Activated naive CD8-positive, alpha-beta T cell treated with anti-CD3 and anti-CD28 coated beads for 36 hours (primary cell): ENCODE results near the gene RRAS. TPM values are rescaled to one million over a fixed set of nuclear protein-coding genes. Genes with fewer than 3 reads are reported as not detected.
"Not testable (repeated sequence)": the region's sequence is repeated elsewhere in the genome, so short reads cannot be mapped to it uniquely, and the experiment has no call there.

ENCODE experiments used
- DNase-seq: peaks from one replicate; pipeline ENCODE4 v3.0.0; 2021
- H3K27ac Mint-ChIP-seq: one replicate; pipeline ENCODE4 v1.8.0; 2022; ENCODE audit warnings: mild to moderate bottlenecking, moderate library complexity, mixed read lengths
- H3K27me3 Mint-ChIP-seq: one replicate; pipeline ENCODE4 v1.8.0; 2022; ENCODE audit warnings: mild to moderate bottlenecking, mixed read lengths
- H3K36me3 Mint-ChIP-seq: one replicate; pipeline ENCODE4 v1.8.0; 2021; ENCODE audit warnings: mild to moderate bottlenecking, mixed read lengths
- H3K4me1 Mint-ChIP-seq: one replicate; pipeline ENCODE4 v1.8.0; 2021; ENCODE audit warnings: mixed read lengths
- H3K4me3 Mint-ChIP-seq: one replicate; pipeline ENCODE4 v1.8.0; 2022; ENCODE audit warnings: mild to moderate bottlenecking, moderate library complexity, mixed read lengths
- H3K9me3 Mint-ChIP-seq: one replicate; pipeline ENCODE4 v1.8.0; 2022; ENCODE audit warnings: mixed read lengths
- total RNA-seq, 2 experiments: library from RNA; stranded (reverse); gene quantifications; one replicate each; pipeline ENCODE4 v1.2.3, GENCODE V29; 2021

RRAS gene
- total RNA-seq, 2 experiments from 2014 or later: 4.4 to 5.0 TPM

DNA sequence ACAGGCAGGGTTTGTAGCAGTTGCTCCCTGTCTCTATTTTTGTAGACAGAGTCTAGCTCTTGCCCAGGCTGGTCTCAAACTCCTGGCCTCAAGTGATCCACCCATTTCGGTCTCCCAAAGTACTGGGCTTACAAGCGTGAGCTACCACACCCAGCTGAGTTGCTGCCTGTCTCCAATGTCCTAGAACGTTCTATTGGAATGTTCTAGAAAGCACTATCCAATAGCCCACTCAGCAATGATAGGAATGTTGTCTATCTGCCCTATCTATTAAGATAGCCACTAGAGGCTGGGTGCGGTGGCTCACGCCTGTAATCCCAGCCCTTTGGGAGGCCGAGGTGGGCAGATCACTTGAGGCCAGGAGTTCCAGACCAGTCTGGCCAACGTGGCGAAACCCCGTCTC is 6.7 kb downstream of the RRAS start:
- not testable (repeated sequence) for H3K4me1 Mint-ChIP-seq, H3K9me3 Mint-ChIP-seq, H3K36me3 Mint-ChIP-seq, H3K27ac Mint-ChIP-seq, DNase-seq, H3K27me3 Mint-ChIP-seq, H3K4me3 Mint-ChIP-seq

DNA sequence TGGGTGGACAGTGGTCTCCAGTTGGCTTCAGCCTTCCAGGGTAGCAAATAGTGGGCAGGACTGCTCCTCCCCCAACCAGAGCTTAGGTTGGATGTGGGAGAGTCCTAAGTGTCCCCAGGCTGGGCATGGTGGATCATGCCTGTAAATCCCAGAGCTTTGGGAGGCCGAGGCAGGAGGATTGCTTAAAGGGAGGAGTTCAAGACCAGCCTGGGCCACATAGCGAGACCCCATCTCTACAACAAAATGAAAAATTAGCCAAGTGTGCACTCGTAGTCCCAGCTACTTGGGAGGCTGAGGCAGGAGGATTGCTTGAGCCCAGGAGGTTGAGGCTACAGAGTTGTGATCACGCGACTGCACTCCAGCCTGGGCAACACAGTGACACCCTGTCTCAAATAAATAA is 7.4 kb downstream of the RRAS start:
- Mint-ChIP-seq H3K27me3 (no peaks in the 10 kb centered on the region), H3K36me3 (peaks cover 3% of the 10 kb centered on the region), H3K9me3 (no peaks in the 10 kb centered on the region), H3K27ac (no peak overlapping the region), H3K4me1 (peaks cover 1% of the 10 kb centered on the region), H3K4me3 (no peak overlapping the region)
- no peak for DNase-seq

DNA sequence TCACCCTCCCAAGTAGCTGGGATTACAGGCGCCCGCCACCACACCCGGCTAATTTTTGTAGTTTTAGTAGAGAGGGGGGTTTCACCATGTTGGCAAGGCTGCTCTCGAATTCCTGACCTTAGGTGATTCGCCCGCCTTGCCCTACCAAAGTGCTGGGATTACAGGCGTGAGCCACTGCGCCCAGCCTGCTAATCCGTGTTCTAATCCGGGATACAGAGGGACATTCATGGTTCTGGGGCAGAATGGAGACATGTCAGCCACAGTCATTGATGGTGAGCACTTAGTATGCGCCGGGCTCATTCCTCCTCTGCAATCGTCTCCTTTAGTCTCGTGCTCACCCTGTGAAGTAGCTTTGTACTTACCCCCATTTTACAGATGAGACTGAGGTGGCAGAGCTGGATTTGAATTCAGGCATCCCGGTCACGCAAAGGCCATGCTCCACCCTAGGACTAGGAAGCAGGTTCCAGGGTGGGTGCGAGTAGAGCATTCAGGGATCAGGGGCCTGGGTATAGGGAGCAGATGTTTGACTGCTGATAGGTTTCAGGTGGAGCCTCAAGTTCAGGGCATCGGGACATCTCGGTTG is 8.2 kb downstream of the RRAS start:
- H3K4me3 Mint-ChIP-seq: no peak overlapping the region
- DNase-seq: no peak
- H3K27ac Mint-ChIP-seq: peak overlapping the region; percentile 16
- no peaks in the 10 kb centered on the region for H3K27me3 Mint-ChIP-seq
- no peaks in the 10 kb centered on the region for H3K4me1 Mint-ChIP-seq
- H3K9me3 Mint-ChIP-seq: no peaks in the 10 kb centered on the region
- H3K36me3 Mint-ChIP-seq: peaks cover 6% of the 10 kb centered on the region

GRCh38 chr19:49631014-49631588 is 8.8 kb downstream of the RRAS start:
- H3K4me1 Mint-ChIP-seq: no peaks in the 10 kb centered on the region
- no peaks in the 10 kb centered on the region for H3K27me3 Mint-ChIP-seq
- no peaks in the 10 kb centered on the region for H3K9me3 Mint-ChIP-seq

GRCh38 chr19:49629659-49630058 is 10.3 kb downstream of the RRAS start:
- H3K9me3 Mint-ChIP-seq: no peaks in the 10 kb centered on the region
- H3K36me3 Mint-ChIP-seq: peaks cover 6% of the 10 kb centered on the region
- H3K4me3 Mint-ChIP-seq: no peak overlapping the region
- H3K27me3 Mint-ChIP-seq: no peaks in the 10 kb centered on the region
- H3K4me1 Mint-ChIP-seq: no peaks in the 10 kb centered on the region
- peak overlapping the region; percentile 28 for H3K27ac Mint-ChIP-seq
- DNase-seq: no peak

More at GRCh38 chr19:49631014-49631588, 8.8 kb downstream of the RRAS start:
- H3K27ac Mint-ChIP-seq: no peak overlapping the region
- no peak for DNase-seq
- H3K36me3 Mint-ChIP-seq: peaks cover 6% of the 10 kb centered on the region
- no peak overlapping the region for H3K4me3 Mint-ChIP-seq

GRCh38 chr19:49626226-49626625 is 13.7 kb downstream of the RRAS start:
- peaks cover 12% of the 10 kb centered on the region for H3K36me3 Mint-ChIP-seq
- H3K9me3 Mint-ChIP-seq: no peaks in the 10 kb centered on the region
- no peak overlapping the region for H3K27ac Mint-ChIP-seq
- H3K4me1 Mint-ChIP-seq: no peaks in the 10 kb centered on the region
- DNase-seq: no peak
- no peak overlapping the region for H3K4me3 Mint-ChIP-seq
- no peaks in the 10 kb centered on the region for H3K27me3 Mint-ChIP-seq

- Mint-ChIP-seq H3K9me3 (no peaks in the 10 kb centered on the region), H3K4me1 (no peaks in the 10 kb centered on the region), H3K27me3 (no peaks in the 10 kb centered on the region), H3K4me3 (no peak overlapping the region), H3K27ac (no peak overlapping the region), H3K36me3 (peaks cover 12% of the 10 kb centered on the region)
- DNase-seq: no peak
Observed at GRCh38 chr19:49624967-49625910, 14.7 kb downstream of the RRAS start.

DNA sequence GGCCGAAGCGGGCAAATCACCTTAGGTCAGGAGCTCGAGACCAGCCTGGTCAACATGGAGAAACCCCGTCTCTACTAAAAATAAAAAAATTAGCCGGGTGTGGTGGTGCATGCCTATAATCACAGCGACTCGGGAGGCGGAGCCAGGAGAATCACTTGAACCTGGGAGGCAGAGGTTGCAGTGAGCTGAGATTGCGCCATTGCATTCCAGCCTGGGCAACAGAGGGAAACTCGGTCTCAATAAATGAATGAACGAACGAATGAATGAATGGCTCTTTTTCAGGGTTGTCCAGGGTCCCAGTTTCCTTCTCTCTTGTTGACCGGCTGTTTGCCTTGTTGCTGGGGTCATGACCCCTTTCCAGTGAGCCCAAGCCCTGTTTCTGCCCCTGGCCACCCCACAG is 22.1 kb downstream of the RRAS start:
- H3K27me3 Mint-ChIP-seq, H3K9me3 Mint-ChIP-seq, DNase-seq, H3K4me3 Mint-ChIP-seq: not testable (repeated sequence)
- Mint-ChIP-seq H3K4me1 (peaks cover 12% of the 10 kb centered on the region), H3K27ac (peak overlapping the region; percentile 36), H3K36me3 (peaks cover 25% of the 10 kb centered on the region)

DNA sequence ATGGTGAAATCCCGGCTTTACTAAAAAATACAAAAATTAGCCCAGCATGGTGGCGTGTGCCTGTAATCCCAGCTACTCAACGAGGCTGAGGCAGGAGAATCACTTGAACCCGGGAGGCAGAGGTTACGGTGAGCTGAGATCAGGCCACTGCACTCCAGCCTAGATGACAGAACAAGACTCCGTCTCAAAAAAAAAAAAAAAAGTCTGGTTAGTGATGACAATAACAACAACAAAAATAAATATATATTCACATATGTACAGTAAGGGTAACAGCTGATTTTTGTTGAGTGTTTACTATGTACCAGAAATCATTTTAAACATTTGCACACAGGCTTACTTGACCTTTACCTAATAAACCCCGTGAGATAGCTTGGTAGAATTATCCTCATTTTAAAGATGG is 23.0 kb downstream of the RRAS start:
- H3K4me1 Mint-ChIP-seq: peaks cover 16% of the 10 kb centered on the region
- peaks cover 25% of the 10 kb centered on the region for H3K36me3 Mint-ChIP-seq
- no peaks in the 10 kb centered on the region for H3K9me3 Mint-ChIP-seq
- H3K27me3 Mint-ChIP-seq: no peaks in the 10 kb centered on the region
- no peak for DNase-seq
- H3K4me3 Mint-ChIP-seq: no peak overlapping the region
- H3K27ac Mint-ChIP-seq: no peak overlapping the region

DNA sequence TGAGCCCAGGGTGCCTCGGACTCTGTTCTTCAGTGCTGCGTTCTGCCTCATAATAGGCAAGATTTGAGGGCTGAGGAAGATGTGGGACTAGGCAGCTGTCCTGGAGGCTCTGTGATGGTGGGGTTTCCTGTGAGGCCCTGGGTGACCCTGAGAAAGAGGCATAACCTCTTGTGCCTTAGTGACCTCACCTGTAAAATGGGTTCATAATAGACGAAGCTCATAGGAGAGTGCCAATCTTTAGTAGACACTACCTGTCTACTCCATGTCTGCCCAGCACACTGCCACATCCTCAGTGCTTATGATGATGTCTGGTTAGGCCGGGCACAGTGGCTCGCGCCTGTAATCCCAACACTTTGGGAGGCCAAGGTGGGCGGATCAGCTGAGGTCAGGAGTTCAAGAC is 23.4 kb downstream of the RRAS start:
- H3K4me3 Mint-ChIP-seq: no peak overlapping the region

DNA sequence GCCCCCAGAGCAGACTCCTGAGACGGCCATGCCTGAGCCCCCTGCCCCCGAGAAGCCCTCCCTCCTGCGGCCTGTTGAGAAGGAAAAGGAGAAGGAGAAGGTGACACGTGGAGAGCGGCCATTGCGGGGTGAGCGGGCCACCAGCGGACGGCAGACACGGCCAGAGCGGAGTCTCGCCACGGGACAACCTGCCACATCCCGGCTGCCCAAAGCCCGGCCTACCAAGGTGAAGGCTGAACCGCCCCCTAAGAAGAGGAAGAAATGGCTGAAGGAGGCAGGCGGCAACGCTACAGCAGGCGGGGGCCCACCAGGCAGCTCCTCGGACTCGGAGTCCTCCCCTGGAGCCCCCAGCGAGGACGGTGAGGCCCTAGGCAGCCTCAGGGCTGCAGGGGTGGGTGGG is 24.1 kb downstream of the RRAS start:
- H3K4me1 Mint-ChIP-seq: peaks cover 16% of the 10 kb centered on the region
- H3K27ac Mint-ChIP-seq: no peak overlapping the region
- no peak overlapping the region for H3K4me3 Mint-ChIP-seq
- peaks cover 25% of the 10 kb centered on the region for H3K36me3 Mint-ChIP-seq
- no peaks in the 10 kb centered on the region for H3K27me3 Mint-ChIP-seq
- DNase-seq: no peak
- H3K9me3 Mint-ChIP-seq: no peaks in the 10 kb centered on the region

More for the DNA sequence above, 23.4 kb downstream of the RRAS start:
- peaks cover 25% of the 10 kb centered on the region for H3K36me3 Mint-ChIP-seq
- no peaks in the 10 kb centered on the region for H3K9me3 Mint-ChIP-seq
- H3K27me3 Mint-ChIP-seq: no peaks in the 10 kb centered on the region
- no peak for DNase-seq
- H3K27ac Mint-ChIP-seq: no peak overlapping the region
- H3K4me1 Mint-ChIP-seq: peaks cover 16% of the 10 kb centered on the region

- peaks cover 27% of the 10 kb centered on the region for H3K36me3 Mint-ChIP-seq
- H3K4me1 Mint-ChIP-seq: peaks cover 16% of the 10 kb centered on the region
- peak overlapping the region; percentile 56 for H3K27ac Mint-ChIP-seq
- no peak overlapping the region for H3K4me3 Mint-ChIP-seq
- no peaks in the 10 kb centered on the region for H3K9me3 Mint-ChIP-seq
- no peaks in the 10 kb centered on the region for H3K27me3 Mint-ChIP-seq
- peak; percentile 45 for DNase-seq
Observed at GRCh38 chr19:49614096-49614833, 25.7 kb downstream of the RRAS start.

- no peak overlapping the region for H3K4me3 Mint-ChIP-seq
- H3K27me3 Mint-ChIP-seq: no peaks in the 10 kb centered on the region
- no peak for DNase-seq
- H3K4me1 Mint-ChIP-seq: peaks cover 16% of the 10 kb centered on the region
- no peaks in the 10 kb centered on the region for H3K9me3 Mint-ChIP-seq
- H3K27ac Mint-ChIP-seq: peak overlapping the region; percentile 56
- peaks cover 27% of the 10 kb centered on the region for H3K36me3 Mint-ChIP-seq
Observed at GRCh38 chr19:49613374-49613773, 26.6 kb downstream of the RRAS start.

DNA sequence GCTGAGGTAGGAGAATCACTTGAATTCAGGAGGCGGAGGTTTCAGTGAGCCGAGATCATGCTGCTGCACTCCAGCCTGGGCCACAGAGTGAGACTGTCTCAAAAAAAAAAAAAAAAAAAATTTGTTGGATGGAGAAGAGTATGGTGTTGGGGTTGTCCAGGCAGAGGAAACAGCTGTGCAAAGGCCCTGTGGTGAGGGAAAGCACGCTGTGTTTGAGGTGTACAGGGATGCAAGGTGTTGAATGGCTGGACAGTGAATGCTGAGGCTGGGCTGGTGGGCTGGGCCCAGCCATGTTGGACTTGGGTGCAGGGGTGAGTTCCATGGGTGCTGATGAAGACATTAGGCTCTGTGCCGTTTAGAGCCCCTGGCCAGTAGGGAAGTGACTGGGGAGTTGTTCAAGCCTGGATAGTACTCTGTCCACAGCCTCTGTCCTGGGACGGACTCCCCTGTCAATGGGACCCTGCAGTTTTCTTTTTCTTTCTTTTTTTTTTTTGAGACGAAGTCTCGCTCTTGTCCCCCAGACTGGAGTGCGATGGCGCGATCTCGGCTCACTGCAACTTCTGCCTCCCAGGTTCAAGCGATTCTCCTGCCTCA is 30.3 kb downstream of the RRAS start:
- Mint-ChIP-seq H3K4me3 (no peak overlapping the region), H3K27me3 (no peaks in the 10 kb centered on the region), H3K4me1 (peaks cover 16% of the 10 kb centered on the region), H3K9me3 (no peaks in the 10 kb centered on the region), H3K27ac (no peak overlapping the region), H3K36me3 (peaks cover 11% of the 10 kb centered on the region)
- DNase-seq: no peak

GRCh38 chr19:49605605-49606004 is 34.3 kb downstream of the RRAS start:
- peaks cover 2% of the 10 kb centered on the region for H3K4me1 Mint-ChIP-seq
- H3K27me3 Mint-ChIP-seq: no peaks in the 10 kb centered on the region
- H3K36me3 Mint-ChIP-seq: peaks cover 10% of the 10 kb centered on the region
- no peak for DNase-seq
- H3K9me3 Mint-ChIP-seq: no peaks in the 10 kb centered on the region
- no peak overlapping the region for H3K4me3 Mint-ChIP-seq
- no peak overlapping the region for H3K27ac Mint-ChIP-seq
